Stimulated activated naive CD8-positive, alpha-beta T cell treated with anti-CD3 and anti-CD28 coated beads, Interleukin-15, Interleukin-2, amounts not matched to agents 100 ng/mL and 50 ng/mL, for 24 hours (primary cell): ENCODE results near the gene IL36G.

Experiments
- H3K27ac Mint-ChIP-seq: one replicate; pipeline ENCODE4 v1.8.0; 2021; ENCODE audit warnings: mild to moderate bottlenecking, mixed read lengths
- H3K27me3 Mint-ChIP-seq: one replicate; pipeline ENCODE4 v1.8.0; 2021; ENCODE audit warnings: mixed read lengths
- H3K36me3 Mint-ChIP-seq: one replicate; pipeline ENCODE4 v1.8.0; 2021; ENCODE audit warnings: low read depth, mixed read lengths
- H3K4me1 Mint-ChIP-seq: one replicate; pipeline ENCODE4 v1.8.0; 2021; ENCODE audit warnings: low read depth, mixed read lengths
- H3K4me3 Mint-ChIP-seq: one replicate; pipeline ENCODE4 v1.8.0; 2021; ENCODE audit warnings: mild to moderate bottlenecking, mixed read lengths
- H3K9me3 Mint-ChIP-seq: one replicate; pipeline ENCODE4 v1.8.0; 2021; ENCODE audit warnings: mixed read lengths

Gene IL36G

DNA sequence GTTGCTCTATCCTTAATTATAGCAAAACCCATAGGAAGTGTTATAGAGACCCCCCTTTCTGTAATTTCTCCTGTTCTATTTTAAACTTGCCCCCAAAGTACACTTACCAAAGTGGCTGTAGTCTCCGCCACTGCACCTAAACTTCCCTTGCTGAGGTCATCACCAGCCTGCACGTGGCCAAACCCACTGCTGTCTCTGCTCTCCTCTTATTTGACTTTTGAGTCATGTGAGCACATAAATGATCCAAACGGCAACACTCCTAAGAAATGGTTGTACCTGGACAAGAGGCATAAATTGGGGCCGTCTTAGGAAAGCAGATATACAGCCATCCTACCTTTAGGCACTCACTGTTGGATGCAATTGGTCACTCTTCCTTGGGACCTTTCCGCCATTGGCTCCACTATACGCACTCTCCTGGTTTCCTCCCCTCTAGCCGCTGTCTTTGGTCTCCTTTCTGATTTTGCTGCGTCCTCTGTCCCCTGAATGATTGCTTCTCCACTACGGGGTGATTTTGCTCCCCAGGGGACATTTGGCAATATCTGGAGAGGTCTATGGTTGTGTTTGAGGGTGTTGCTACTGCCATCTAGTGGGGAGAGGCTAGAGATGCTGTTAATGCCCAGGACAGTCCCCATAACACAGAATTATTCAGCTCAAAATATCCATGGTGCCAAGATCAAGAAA lies 19.2 kb upstream of the IL36G start:
- Mint-ChIP-seq H3K4me1 (no peaks in the 10 kb centered on the region), H3K27ac (no peak overlapping the region), H3K27me3 (no peaks in the 10 kb centered on the region), H3K36me3 (no peaks in the 10 kb centered on the region), H3K4me3 (no peak overlapping the region), H3K9me3 (no peaks in the 10 kb centered on the region)

DNA sequence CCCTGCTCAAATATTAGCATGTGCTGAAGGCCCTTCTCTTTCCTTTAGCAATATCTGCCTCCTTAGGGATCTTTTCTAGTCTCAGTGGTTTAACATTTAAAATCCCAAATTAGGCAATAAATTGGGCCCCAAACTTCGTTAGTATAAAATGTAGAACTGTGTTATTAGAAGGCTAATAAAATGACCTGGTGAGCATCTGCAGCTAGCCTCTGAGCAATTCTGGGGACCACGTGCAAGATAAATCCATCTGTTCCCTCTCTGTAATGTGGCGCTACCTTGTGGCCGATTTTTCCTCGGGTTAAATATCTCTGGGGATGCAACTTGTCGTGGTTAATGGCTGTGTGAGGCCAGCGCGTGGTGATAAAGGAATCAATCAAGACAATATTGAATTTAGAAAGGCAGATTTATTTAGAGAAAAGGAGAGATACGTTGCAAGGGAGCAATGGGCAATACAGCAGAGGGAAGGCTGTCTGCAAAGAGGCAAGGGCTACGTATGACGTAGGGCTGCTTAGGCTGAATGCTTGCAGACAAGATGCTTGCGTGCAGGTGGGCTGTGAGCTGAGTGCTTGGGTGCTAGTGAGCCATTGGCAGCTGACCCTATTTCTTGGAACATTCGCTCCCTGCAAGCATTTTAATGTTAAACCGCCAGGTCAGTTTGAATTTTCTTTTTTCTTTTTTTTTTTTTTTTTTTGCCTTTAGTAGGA lies 18.5 kb upstream of the IL36G start:
- Mint-ChIP-seq H3K4me3 (no peak overlapping the region), H3K4me1 (no peaks in the 10 kb centered on the region), H3K9me3 (no peaks in the 10 kb centered on the region), H3K36me3 (no peaks in the 10 kb centered on the region), H3K27me3 (no peaks in the 10 kb centered on the region), H3K27ac (no peak overlapping the region)

DNA sequence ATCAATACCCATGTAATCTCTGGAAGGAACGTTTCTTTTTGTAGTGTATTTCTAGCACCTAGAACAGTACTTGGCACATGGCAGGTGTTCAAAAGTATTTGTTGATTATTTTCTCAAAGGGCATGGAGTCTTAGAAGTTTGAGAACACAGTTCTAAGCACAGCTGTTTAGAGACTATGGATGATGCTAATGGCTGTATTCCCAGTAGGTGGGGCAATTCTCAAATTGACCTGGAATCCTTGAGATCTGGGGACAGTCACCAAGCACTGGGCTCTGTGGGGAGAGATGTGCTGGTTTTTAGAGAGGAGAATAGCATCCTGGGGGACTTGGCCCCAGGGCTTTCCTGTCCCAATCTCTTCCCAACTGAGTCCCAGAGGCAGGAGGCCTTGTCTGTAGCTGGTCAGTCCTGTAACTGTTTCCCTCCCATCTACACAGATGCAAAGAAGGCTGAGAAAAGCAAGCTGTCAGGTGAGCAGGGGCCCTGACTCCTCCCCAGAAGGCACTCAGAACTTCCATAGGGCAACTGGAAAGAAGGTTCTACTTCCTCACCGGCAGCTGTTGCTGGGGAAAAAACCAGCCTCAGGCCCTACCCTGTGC lies 17.5 kb upstream of the IL36G start:
- H3K9me3 Mint-ChIP-seq, result no peaks in the 10 kb centered on the region
- no peak overlapping the region for H3K4me3 Mint-ChIP-seq
- no peaks in the 10 kb centered on the region for H3K4me1 Mint-ChIP-seq
- no peak overlapping the region for H3K27ac Mint-ChIP-seq
- no peaks in the 10 kb centered on the region for H3K36me3 Mint-ChIP-seq
- no peaks in the 10 kb centered on the region for H3K27me3 Mint-ChIP-seq

DNA sequence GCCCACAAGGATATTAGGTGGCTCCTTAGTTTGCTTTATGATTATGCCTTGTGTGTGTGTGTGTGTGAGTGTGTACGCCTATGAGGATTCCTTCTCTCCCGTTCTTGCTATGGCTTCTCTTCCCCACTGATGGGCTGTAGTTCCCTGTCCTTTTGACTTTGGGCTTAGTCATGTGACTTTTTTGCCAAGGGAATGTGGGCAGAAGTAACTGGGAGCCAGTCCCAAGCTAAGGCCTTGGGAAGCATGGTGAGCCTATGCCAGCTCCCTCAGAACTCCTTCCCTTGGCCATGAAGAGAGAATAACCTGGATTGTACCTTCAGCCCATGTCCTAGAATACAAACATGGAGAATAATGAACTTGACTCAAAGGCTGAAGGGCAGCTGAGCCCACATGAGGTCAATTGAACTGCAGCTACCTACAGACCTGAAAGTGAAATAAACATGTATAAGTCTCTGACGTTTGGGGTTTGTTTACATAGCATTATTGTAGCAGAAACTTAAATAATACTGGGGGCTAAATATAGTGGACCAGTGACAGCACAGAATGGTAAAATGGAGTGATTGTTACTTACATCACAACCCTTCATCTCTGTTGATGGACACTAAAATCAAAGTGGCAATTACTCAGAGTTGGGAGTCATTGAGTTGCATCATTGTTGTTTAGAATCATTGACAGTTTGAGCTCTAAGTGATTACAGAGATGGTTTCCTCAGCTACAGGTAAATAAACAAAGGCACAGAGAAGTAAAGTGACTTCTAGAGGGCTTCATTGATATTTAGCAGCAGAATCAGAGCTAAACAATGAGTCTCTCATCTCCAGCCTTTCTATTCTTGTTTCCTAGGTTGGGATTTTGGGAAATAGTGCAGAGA lies 15.3 kb upstream of the IL36G start:
- no peaks in the 10 kb centered on the region for H3K36me3 Mint-ChIP-seq
- H3K4me3 Mint-ChIP-seq, result no peak overlapping the region
- H3K4me1 Mint-ChIP-seq, result no peaks in the 10 kb centered on the region
- H3K27ac Mint-ChIP-seq, result no peak overlapping the region
- no peaks in the 10 kb centered on the region for H3K9me3 Mint-ChIP-seq
- no peaks in the 10 kb centered on the region for H3K27me3 Mint-ChIP-seq

DNA sequence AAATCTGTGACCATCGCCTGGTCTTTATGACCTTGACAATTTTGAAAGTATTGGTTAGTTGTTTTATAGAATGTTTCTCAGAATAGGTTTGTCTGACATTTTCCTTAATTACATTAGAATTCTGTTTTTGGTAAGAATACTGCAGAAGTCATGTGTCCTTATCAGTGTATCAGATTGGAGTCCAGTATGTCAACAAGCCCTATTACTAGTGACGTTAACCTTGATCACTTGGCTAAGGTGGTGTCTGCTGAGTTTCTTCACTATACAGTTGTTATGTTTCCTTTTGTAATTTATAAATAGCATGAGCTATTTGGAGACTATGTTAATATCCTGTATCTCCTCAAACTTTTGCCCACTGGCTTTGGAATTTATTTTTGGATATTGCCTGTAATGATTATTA lies 10.8 kb upstream of the IL36G start:
- no peaks in the 10 kb centered on the region for H3K36me3 Mint-ChIP-seq
- peaks cover 5% of the 10 kb centered on the region for H3K9me3 Mint-ChIP-seq
- no peaks in the 10 kb centered on the region for H3K27me3 Mint-ChIP-seq
- no peak overlapping the region for H3K4me3 Mint-ChIP-seq
- peaks cover 7% of the 10 kb centered on the region for H3K4me1 Mint-ChIP-seq
- no peak overlapping the region for H3K27ac Mint-ChIP-seq

DNA sequence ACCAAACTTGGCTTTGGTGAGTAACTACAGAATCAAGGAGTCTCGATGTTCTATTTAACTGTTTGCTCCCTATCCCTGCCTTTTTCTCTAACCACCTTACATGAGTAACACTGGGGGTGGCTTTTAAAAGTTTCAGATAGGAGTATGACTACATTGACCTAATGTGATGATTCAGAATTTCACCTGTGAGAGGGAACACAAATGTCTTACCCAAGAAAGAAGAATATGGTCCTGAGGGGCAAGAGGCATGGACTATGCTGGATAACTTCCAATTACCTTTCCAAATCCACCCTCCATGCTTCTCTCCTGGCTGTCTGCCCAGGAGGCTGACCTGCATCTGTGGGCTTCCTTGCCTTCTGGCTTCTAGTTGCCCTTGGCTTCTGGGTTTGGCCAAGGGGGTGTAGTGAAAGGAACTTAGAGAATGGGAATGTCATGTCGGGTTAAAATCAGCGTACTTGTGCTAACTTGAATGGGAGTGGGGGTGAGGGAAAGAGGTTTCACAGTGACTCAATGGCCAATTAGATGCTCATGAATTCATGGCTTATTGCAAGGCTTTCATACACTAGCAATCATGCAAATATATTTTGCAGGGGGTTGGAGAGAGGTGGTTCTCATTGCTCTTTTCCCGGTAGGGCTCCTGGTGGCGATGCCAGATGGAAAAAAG lies 5.3 kb upstream of the IL36G start:
- peaks cover 18% of the 10 kb centered on the region for H3K4me1 Mint-ChIP-seq
- H3K27me3 Mint-ChIP-seq, result peaks cover 4% of the 10 kb centered on the region
- H3K36me3 Mint-ChIP-seq, result no peaks in the 10 kb centered on the region
- H3K9me3 Mint-ChIP-seq, result peaks cover 5% of the 10 kb centered on the region
- no peak overlapping the region for H3K27ac Mint-ChIP-seq
- no peak overlapping the region for H3K4me3 Mint-ChIP-seq

DNA sequence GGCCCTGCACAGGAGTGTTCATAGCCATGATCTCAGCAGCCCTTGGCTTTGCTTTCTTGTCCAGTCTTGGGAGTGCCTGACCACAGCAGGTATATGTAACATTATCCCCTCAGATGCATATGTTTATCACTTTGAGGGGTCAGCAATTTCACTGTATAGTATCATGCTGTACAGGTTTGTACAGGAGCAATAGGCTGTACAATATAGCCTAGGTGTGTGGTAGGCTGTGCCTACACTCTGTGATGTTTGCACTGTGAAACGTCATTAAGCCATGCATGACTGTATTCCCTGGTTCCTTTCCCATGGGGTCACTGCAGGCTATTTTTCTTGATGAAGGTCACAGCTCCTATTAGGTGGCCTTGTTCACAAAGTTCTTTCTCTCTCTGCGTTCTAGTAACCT lies 4.7 kb upstream of the IL36G start:
- H3K4me3 Mint-ChIP-seq, result no peak overlapping the region
- peaks cover 23% of the 10 kb centered on the region for H3K4me1 Mint-ChIP-seq
- H3K27ac Mint-ChIP-seq, result no peak overlapping the region
- peaks cover 4% of the 10 kb centered on the region for H3K27me3 Mint-ChIP-seq
- H3K9me3 Mint-ChIP-seq, result peaks cover 5% of the 10 kb centered on the region
- no peaks in the 10 kb centered on the region for H3K36me3 Mint-ChIP-seq

DNA sequence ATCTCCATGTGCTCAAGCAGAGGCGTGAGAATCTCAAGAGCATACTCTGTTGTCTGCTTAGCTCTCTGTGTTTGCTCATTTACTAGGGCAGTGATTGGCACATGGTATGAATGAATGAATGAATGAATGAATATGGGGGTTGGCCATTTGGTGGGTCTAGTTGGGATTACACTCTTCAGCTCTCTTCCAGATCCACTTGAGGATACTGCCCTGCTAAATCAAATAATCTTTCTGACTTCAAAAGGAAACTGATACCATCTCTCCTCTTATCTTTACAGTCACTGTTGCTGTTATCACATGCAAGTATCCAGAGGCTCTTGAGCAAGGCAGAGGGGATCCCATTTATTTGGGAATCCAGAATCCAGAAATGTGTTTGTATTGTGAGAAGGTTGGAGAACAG lies 1.9 kb downstream of the IL36G start:
- peaks cover 14% of the 10 kb centered on the region for H3K4me1 Mint-ChIP-seq
- H3K27ac Mint-ChIP-seq, result peak overlapping the region; percentile 51
- H3K9me3 Mint-ChIP-seq, result no peaks in the 10 kb centered on the region
- H3K27me3 Mint-ChIP-seq, result peaks cover 4% of the 10 kb centered on the region
- H3K4me3 Mint-ChIP-seq, result no peak overlapping the region
- no peaks in the 10 kb centered on the region for H3K36me3 Mint-ChIP-seq

DNA sequence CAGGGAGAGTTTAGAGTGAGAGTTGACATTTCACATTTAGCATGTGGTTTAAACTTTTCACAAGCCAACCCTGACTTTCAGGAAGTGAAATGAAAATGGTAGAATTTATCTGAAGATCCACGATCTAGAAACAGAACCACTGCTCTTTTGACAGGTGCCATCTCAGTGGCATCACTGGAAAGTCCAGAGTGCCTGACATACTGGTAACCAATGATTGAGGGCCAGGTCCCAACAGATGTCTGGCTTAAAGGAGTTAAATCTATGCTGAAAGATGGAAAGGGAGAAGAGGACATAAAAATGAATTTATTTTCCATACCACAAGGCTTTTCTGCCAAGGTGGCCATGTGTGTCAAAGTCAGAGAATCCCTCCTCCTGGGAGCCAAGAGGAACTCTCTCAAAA lies 2.7 kb downstream of the IL36G start:
- Mint-ChIP-seq H3K9me3 (no peaks in the 10 kb centered on the region), H3K27me3 (peaks cover 4% of the 10 kb centered on the region), H3K4me3 (no peak overlapping the region), H3K36me3 (no peaks in the 10 kb centered on the region), H3K27ac (peak overlapping the region; percentile 67), H3K4me1 (peaks cover 21% of the 10 kb centered on the region)

DNA sequence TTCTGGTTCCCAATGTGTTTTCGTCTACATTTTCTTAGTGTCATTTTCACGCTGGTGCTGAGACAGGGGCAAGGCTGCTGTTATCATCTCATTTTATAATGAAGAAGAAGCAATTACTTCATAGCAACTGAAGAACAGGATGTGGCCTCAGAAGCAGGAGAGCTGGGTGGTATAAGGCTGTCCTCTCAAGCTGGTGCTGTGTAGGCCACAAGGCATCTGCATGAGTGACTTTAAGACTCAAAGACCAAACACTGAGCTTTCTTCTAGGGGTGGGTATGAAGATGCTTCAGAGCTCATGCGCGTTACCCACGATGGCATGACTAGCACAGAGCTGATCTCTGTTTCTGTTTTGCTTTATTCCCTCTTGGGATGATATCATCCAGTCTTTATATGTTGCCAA lies 7.3 kb downstream of the IL36G start:
- H3K4me3 Mint-ChIP-seq, result no peak overlapping the region

DNA sequence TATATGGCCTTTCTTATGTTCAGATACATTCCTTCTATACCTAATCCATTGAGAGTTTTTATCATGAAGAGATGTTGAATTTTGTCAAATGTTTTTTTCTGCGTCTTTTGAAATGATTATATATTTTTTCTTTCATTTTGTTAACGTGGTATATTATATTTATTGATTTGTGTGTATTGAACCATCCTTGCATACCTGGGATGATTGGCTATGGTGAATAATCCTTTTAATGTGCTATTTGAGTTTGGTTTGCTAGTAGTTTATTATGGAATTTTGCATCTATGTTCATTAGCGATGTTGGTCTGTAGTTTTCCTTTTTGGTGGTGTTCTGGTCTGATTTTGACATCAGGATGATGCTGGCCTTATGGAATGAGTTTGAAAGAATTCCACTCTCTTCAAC lies 11.8 kb downstream of the IL36G start:
- H3K4me3 Mint-ChIP-seq, result no peak overlapping the region
- H3K27ac Mint-ChIP-seq, result no peak overlapping the region
- H3K36me3 Mint-ChIP-seq, result no peaks in the 10 kb centered on the region
- peaks cover 14% of the 10 kb centered on the region for H3K9me3 Mint-ChIP-seq
- peaks cover 5% of the 10 kb centered on the region for H3K27me3 Mint-ChIP-seq
- H3K4me1 Mint-ChIP-seq, result peaks cover 19% of the 10 kb centered on the region

More for the DNA sequence above, 7.3 kb downstream of the IL36G start:
- Mint-ChIP-seq H3K27ac (peak overlapping the region; percentile 29), H3K36me3 (no peaks in the 10 kb centered on the region), H3K27me3 (no peaks in the 10 kb centered on the region), H3K4me1 (peaks cover 21% of the 10 kb centered on the region), H3K9me3 (no peaks in the 10 kb centered on the region)

DNA sequence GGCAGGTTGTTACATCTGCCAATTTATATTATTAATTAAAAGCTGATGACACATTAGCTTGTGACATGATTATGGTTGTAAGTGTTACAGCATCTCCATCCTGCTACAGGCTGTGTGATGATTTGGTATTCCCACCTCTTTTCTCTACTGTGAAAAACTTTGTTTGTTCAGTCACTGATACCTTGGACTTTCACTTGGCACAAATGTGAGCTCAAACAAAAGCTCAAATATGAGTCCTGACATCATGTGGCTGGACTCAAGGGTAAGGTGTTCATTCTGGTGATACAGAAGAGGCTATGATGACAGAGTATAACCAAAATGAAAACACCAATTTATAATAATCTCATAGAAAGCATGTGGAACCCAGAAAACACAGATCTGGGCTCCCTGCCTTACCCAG lies 16.0 kb downstream of the IL36G start:
- H3K36me3 Mint-ChIP-seq, result no peaks in the 10 kb centered on the region
- no peak overlapping the region for H3K27ac Mint-ChIP-seq
- H3K9me3 Mint-ChIP-seq, result peaks cover 19% of the 10 kb centered on the region
- peaks cover 30% of the 10 kb centered on the region for H3K4me1 Mint-ChIP-seq
- H3K4me3 Mint-ChIP-seq, result no peak overlapping the region
- H3K27me3 Mint-ChIP-seq, result peaks cover 5% of the 10 kb centered on the region

DNA sequence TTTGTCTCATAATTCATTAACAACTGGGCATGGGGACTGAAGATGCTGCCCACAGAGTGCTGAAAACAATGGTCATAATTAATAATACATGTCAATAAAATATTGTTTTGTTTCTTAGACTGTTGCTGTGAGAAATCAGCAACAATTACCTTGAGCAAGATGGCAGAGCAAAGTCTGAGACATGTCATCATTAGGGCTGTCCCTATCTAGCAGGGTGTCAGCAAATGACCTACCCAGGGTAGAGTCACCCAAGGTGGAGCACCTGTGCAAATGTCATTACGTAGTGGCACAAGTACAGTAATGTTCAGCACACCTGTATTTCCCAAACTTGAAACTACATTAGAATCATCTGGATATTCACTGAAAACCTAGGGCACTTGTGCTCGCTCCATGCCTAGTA lies 16.8 kb downstream of the IL36G start:
- Mint-ChIP-seq H3K4me1 (peaks cover 30% of the 10 kb centered on the region), H3K27ac (no peak overlapping the region), H3K27me3 (peaks cover 5% of the 10 kb centered on the region), H3K4me3 (no peak overlapping the region), H3K36me3 (peaks cover 2% of the 10 kb centered on the region), H3K9me3 (peaks cover 26% of the 10 kb centered on the region)

DNA sequence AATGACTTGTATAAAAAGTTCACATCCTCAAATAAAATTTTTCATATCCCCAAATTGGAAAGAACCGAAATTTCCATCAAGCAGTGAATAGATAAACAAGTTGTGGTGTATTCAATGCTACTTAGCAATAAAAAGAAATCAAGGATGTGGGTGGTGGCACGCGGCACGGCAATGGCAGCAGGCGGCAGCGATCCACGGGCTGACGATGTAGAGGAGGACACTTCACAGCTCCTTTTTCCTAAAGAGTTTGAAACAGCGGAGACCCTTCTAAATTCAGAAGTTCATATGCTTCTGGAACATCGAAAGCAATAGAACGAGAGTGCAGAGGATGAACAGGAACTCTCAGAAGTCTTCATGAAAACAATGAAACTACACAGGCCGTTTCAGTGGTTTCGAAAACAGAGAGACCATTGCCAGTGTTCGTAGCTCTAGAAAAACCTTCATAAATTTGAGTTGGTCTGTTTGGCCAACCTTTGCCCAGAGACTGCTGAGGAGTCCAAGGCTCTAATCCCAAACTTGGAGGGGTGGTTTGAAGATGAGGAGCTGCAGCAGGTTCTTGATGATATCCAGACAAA lies 17.6 kb downstream of the IL36G start:
- peaks cover 31% of the 10 kb centered on the region for H3K9me3 Mint-ChIP-seq
- peaks cover 3% of the 10 kb centered on the region for H3K36me3 Mint-ChIP-seq
- peaks cover 5% of the 10 kb centered on the region for H3K27me3 Mint-ChIP-seq
- H3K4me3 Mint-ChIP-seq, result peak overlapping the region; percentile 63
- peak overlapping the region; percentile 38 for H3K27ac Mint-ChIP-seq
- peaks cover 30% of the 10 kb centered on the region for H3K4me1 Mint-ChIP-seq
